ENCODE results near the gene CBLC. TPM values are rescaled to one million over a fixed set of nuclear protein-coding genes. Genes with fewer than 3 reads are reported as not detected.

CBLC gene
- polyA plus RNA-seq, 1 experiment, result not detected

DNA sequence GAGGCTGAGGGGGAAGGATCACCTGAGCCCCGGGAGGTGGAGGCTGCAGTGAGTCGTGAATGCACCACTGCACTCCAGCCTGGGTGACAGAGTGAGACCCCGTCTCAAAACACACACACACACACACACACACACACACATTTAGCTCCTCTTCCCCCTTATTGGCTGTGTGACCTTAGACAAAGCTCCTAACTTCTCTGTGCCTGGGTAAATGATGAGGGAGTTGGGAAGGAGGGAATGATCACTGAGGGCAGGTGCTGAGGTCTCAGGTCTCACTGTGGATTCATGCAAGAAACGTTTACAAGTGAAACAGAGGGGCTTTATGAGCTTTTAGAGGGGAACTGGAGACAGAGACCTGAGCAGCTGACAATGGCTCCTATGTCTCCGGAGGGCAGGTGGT, 46.1 kb upstream of the CBLC start:
- Histone ChIP-seq H3K27me3 (ENCODE audit: control insufficient read depth, insufficient read depth, low read length) (peaks cover 2% of the 10 kb centered on the region; the same call in 1 of the 2 replicates), H3K4me3 (ENCODE audit: low read depth, low read length) (no peak overlapping the region), H3K36me3 (ENCODE audit: control insufficient read depth, insufficient read depth, low read length) (no peaks in the 10 kb centered on the region)
- CTCF ChIA-PET, result interaction anchor here (0.9 to 1.5 kb wide), 2 partner anchors 9 to 39 kb away, joined by 4 read pairs; no protein-coding TSS in a partner anchor
- no peak for DNase-seq (ENCODE audit: low read depth)
- POLR2A ChIA-PET, result no interaction called here
- TF ChIP-seq, protein P1, sequence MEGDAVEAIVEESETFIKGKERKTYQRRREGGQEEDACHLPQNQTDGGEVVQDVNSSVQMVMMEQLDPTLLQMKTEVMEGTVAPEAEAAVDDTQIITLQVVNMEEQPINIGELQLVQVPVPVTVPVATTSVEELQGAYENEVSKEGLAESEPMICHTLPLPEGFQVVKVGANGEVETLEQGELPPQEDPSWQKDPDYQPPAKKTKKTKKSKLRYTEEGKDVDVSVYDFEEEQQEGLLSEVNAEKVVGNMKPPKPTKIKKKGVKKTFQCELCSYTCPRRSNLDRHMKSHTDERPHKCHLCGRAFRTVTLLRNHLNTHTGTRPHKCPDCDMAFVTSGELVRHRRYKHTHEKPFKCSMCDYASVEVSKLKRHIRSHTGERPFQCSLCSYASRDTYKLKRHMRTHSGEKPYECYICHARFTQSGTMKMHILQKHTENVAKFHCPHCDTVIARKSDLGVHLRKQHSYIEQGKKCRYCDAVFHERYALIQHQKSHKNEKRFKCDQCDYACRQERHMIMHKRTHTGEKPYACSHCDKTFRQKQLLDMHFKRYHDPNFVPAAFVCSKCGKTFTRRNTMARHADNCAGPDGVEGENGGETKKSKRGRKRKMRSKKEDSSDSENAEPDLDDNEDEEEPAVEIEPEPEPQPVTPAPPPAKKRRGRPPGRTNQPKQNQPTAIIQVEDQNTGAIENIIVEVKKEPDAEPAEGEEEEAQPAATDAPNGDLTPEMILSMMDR (IDR thresholded peaks at IDR 0.05; ENCODE audit: insufficient read depth, low read depth, low read length), result no peak

DNA sequence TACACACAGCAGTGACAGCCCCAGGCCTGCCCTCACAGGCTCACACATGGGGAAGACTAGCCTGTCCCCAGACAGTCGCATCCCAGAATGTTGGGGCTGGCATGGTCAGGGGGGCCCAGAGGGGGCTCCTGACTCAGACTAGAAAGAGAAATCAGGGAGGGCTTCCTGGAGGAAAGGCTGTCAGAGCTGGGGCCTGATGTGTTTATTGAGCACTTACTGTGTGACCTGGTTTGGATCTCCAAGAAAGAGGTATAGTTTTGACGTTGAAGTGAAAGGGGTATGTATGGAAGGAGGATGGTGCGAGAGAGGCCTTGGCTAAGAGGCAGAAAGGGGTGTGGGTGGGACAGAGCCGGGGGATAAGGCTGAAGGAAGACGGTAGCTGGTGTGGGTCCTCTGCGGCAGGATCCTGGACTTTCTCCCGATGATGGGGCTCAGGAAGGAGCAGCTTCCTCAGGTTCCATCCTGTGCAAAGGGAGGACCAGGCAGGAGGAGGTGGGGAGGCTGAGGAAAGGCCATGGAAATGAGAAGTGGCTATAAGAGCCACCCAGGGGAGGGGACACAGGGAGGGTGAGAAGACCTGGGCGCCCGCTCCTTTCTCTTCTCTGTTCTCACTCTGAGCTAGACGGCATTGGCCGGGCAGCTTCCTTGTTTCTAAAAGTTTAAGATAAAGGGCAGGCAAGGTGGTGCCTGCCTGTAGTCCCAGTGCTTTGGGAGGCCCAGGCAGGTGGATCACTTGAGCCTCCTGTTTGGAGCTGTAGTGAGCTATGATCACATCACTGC, 45.3 kb upstream of the CBLC start:
- peaks cover 2% of the 10 kb centered on the region; the same call in 1 of the 2 replicates for H3K27me3 ChIP-seq (ENCODE audit: control insufficient read depth, insufficient read depth, low read length)
- no peak for DNase-seq (ENCODE audit: low read depth)
- CTCF ChIA-PET, result interaction anchor here (0.7 to 2.1 kb wide), 5 partner anchors 8 to 171 kb away, joined by 3 to 13 read pairs (median 4); no protein-coding TSS in a partner anchor
- TF ChIP-seq, protein P1 (IDR thresholded peaks at IDR 0.05; ENCODE audit: insufficient read depth, low read depth, low read length), result no peak
- POLR2A ChIA-PET, result no interaction called here
- H3K4me3 ChIP-seq (ENCODE audit: low read depth, low read length), result no peak overlapping the region
- H3K36me3 ChIP-seq (ENCODE audit: control insufficient read depth, insufficient read depth, low read length), result no peaks in the 10 kb centered on the region

DNA sequence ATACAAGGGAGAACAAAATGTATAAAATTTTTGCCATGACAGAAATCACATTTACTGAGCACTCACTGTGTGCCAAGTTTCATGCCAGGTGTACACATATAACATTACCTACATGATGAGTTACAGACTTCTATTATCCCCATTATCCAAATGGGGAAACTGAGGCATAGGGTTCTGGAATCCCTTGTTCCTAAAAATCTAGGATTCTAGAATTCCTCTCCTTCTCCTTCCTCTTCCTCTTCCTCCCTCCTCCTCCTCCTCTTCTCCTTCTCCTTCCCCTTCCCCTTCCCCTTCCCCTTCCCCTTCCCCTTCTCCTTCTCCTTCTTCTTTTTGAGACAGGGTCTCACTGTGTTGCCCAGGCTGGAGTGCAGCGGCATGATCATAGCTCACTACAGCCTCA, 43.3 kb upstream of the CBLC start:
- Histone ChIP-seq H3K36me3 (ENCODE audit: control insufficient read depth, insufficient read depth, low read length) (no peaks in the 10 kb centered on the region), H3K27me3 (ENCODE audit: control insufficient read depth, insufficient read depth, low read length) (peaks cover 2% of the 10 kb centered on the region; the same call in 1 of the 2 replicates), H3K4me3 (ENCODE audit: low read depth, low read length) (no peak overlapping the region)
- no peak for DNase-seq (ENCODE audit: low read depth)
- POLR2A ChIA-PET, result no interaction called here
- TF ChIP-seq, protein P1 (IDR thresholded peaks at IDR 0.05; ENCODE audit: insufficient read depth, low read depth, low read length), result no peak
- CTCF ChIA-PET, result interaction anchor here (1.9 kb wide), 1 partner anchor 36 kb away, joined by 4 read pairs; no protein-coding TSS in a partner anchor

DNA sequence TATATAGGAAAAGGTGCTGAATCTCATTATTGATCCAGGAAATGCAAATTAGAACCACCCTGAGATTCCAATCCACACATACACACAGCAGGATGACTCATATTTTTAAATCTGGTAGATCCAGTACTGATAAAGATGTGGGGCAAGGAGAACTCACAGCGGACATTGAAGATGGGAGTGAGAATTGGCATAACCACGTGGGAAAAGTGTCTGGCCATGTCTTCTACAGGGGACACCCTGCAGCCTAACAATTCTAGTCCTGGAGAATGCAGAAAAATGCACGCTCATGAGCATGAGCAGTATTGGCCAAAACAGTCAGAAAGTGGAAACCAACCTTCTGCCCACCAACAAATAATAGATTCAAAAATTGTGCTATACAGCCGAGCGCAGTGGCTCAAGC, 42.7 kb upstream of the CBLC start:
- H3K27me3 ChIP-seq (ENCODE audit: control insufficient read depth, insufficient read depth, low read length), result peaks cover 2% of the 10 kb centered on the region; the same call in 1 of the 2 replicates
- TF ChIP-seq, protein P1 (IDR thresholded peaks at IDR 0.05; ENCODE audit: insufficient read depth, low read depth, low read length), result no peak
- no peaks in the 10 kb centered on the region for H3K36me3 ChIP-seq (ENCODE audit: control insufficient read depth, insufficient read depth, low read length)
- ChIA-PET CTCF (no interaction called here), POLR2A (no interaction called here)
- no peak overlapping the region for H3K4me3 ChIP-seq (ENCODE audit: low read depth, low read length)
- no peak for DNase-seq (ENCODE audit: low read depth)

DNA sequence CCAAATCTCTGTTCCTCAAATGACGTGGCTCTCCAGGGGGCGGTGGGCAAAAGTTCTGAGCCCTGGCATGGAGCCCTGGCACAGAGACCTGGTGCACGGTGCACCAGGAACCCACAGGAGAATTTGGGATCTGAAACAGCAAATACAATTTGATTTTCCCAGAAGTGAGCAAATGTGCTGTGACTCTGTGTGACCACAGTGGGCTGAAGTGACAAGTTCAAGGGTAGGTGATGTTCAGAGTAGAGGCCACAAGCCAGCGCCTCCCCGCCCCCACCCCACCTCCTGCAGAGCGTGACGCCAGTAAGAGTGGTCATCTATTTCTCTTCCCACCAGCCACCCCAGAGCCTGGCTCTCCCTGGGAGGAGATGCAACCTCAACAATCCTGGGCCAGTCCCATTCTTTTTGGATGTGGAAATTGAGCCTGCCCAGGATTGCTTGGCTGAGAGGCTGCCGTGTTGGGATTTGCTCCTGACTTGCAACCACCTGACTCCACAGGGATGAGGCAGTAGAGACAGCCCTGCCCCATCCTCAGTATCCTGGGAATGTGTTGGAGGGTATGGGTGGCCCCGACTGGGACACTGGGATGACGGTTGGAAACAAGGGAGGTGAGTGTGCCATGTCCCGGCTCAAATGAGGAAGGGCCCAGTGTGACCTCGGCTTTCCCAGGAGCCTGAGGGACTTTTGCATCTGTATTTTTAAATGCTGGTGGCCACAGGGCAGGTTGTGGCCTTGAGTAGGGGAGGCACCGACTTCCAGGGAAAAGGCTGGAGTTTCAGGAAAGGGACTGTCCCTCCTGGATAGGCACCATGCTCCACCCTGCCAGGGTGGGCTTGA, 40.2 kb upstream of the CBLC start:
- TF ChIP-seq, protein P1 (IDR thresholded peaks at IDR 0.05; ENCODE audit: insufficient read depth, low read depth, low read length), result no peak
- ChIA-PET POLR2A (no interaction called here), CTCF (interaction anchor here (0.6 to 9.6 kb wide), 3 partner anchors 13 to 21 kb away, joined by 3 to 69 read pairs (median 12); no protein-coding TSS in a partner anchor)
- Histone ChIP-seq H3K27me3 (ENCODE audit: control insufficient read depth, insufficient read depth, low read length) (no peaks in the 10 kb centered on the region), H3K4me3 (ENCODE audit: low read depth, low read length) (no peak overlapping the region), H3K36me3 (ENCODE audit: control insufficient read depth, insufficient read depth, low read length) (no peaks in the 10 kb centered on the region)
- DNase-seq (ENCODE audit: low read depth), result no peak
